GM21447 (cell line): ENCODE measurements around the gene SMIM3.

ENCODE experiments used
- ATAC-seq: cut with Tn5 transposase; IDR thresholded peaks from one replicate; pipeline ENCODE4 v1.9.1; 2021; ENCODE audit not compliant: unreplicated experiment

Gene SMIM3

GRCh38 chr5:150765011-150765798, 13.4 kb upstream of the SMIM3 start:
- ATAC-seq = no peak

GRCh38 chr5:150765799-150766169, 12.8 kb upstream of the SMIM3 start:
- no peak for ATAC-seq

- no peak for ATAC-seq
Observed at GRCh38 chr5:150766251-150766650, 12.3 kb upstream of the SMIM3 start.

- ATAC-seq = no peak
Observed at GRCh38 chr5:150771034-150771795, 7.3 kb upstream of the SMIM3 start.

- ATAC-seq = no peak
Observed at GRCh38 chr5:150774145-150774544, 4.4 kb upstream of the SMIM3 start.

- no peak for ATAC-seq
Observed at GRCh38 chr5:150777685-150778084, 872 bp upstream of the SMIM3 start.

- ATAC-seq = no peak
Observed at GRCh38 chr5:150778088-150778516, 455 bp upstream of the SMIM3 start.

- no peak for ATAC-seq
Observed at GRCh38 chr5:150779397-150780186, 1.0 kb downstream of the SMIM3 start.

GRCh38 chr5:150780187-150780692, 1.7 kb downstream of the SMIM3 start:
- ATAC-seq = peak; percentile 53

GRCh38 chr5:150780816-150781221, 2.3 kb downstream of the SMIM3 start:
- ATAC-seq = no peak

GRCh38 chr5:150781706-150782614, 3.4 kb downstream of the SMIM3 start:
- no peak for ATAC-seq

GRCh38 chr5:150782850-150783249, 4.3 kb downstream of the SMIM3 start:
- ATAC-seq = no peak

GRCh38 chr5:150783422-150783928, 4.9 kb downstream of the SMIM3 start:
- peak; percentile 38 for ATAC-seq

GRCh38 chr5:150785950-150786349, 7.4 kb downstream of the SMIM3 start:
- ATAC-seq = no peak

GRCh38 chr5:150786876-150787275, 8.3 kb downstream of the SMIM3 start:
- ATAC-seq = no peak

GRCh38 chr5:150787656-150788055, 9.1 kb downstream of the SMIM3 start:
- no peak for ATAC-seq

GRCh38 chr5:150788977-150789376, 10.4 kb downstream of the SMIM3 start:
- no peak for ATAC-seq

GRCh38 chr5:150789450-150789849, 10.9 kb downstream of the SMIM3 start:
- no peak for ATAC-seq

- ATAC-seq = peak; percentile 95
Observed at GRCh38 chr5:150789943-150790611, 11.5 kb downstream of the SMIM3 start.
